H9 (cell line): ENCODE data around the gene MRRF. TPM values are rescaled to one million over a fixed set of nuclear protein-coding genes. Genes with fewer than 3 reads are reported as not detected.

Experiments
- DNase-seq: peaks from one replicate; pipeline ENCODE4 v3.0.0-alpha.2; 2017
- H2AFZ ChIP-seq: one replicate; pipeline ENCODE4 v1.6.1; 2013; ENCODE audit warnings: mild to moderate bottlenecking, low read length, control low read depth, moderate library complexity
- H2AK5ac ChIP-seq: 2 replicates; pipeline ENCODE4 v1.6.1; 2013; ENCODE audit warnings: low read length, control low read depth, mixed read lengths; ENCODE audit not compliant: insufficient read length
- H2BK120ac ChIP-seq: one replicate; pipeline ENCODE4 v1.6.1; 2013; ENCODE audit warnings: low read depth, mild to moderate bottlenecking, low read length, control low read depth, inconsistent platforms; ENCODE audit not compliant: poor library complexity, severe bottlenecking
- H2BK12ac ChIP-seq: 2 replicates; pipeline ENCODE4 v1.6.1; 2013; ENCODE audit warnings: low read length, control low read depth, mixed read lengths, low read depth; ENCODE audit not compliant: insufficient read length
- H2BK15ac ChIP-seq: 2 replicates; pipeline ENCODE4 v1.6.1; 2013; ENCODE audit warnings: low read depth, low read length, control low read depth
- H2BK20ac ChIP-seq: one replicate; pipeline ENCODE4 v1.6.1; 2013; ENCODE audit warnings: low read depth, mild to moderate bottlenecking, low read length, control low read depth, inconsistent platforms; ENCODE audit not compliant: poor library complexity, severe bottlenecking
- H2BK5ac ChIP-seq: 2 replicates; pipeline ENCODE4 v1.6.1; 2013; ENCODE audit warnings: low read length, control low read depth, mixed read lengths; ENCODE audit not compliant: insufficient read length
- H3K14ac ChIP-seq: 2 replicates; pipeline ENCODE4 v1.6.1; 2013; ENCODE audit warnings: low read length, control low read depth; ENCODE audit not compliant: insufficient read depth
- H3K18ac ChIP-seq: 2 replicates; pipeline ENCODE4 v1.6.1; 2013; ENCODE audit warnings: low read depth, mild to moderate bottlenecking, mixed read lengths, low read length, control low read depth; ENCODE audit not compliant: insufficient read length
- H3K23ac ChIP-seq: 2 replicates; pipeline ENCODE4 v1.6.1; 2013; ENCODE audit warnings: low read length, control low read depth, mixed read lengths, low read depth; ENCODE audit not compliant: insufficient read length
- H3K23me2 ChIP-seq: 2 replicates; pipeline ENCODE4 v1.6.1; 2013; ENCODE audit warnings: low read depth, mild to moderate bottlenecking, mixed read lengths, low read length, control low read depth; ENCODE audit not compliant: insufficient read length, poor library complexity, severe bottlenecking
- H3K27ac ChIP-seq: 2 replicates; pipeline ENCODE4 v1.5.1; 2013; ENCODE audit warnings: low read length, control low read depth, mixed read lengths, low read depth; ENCODE audit not compliant: insufficient read length
- H3K27me3 ChIP-seq: 2 replicates; pipeline ENCODE4 v1.6.1; 2013; ENCODE audit warnings: low read length, control low read depth, inconsistent platforms; ENCODE audit not compliant: insufficient read depth
- H3K4ac ChIP-seq: 2 replicates; pipeline ENCODE4 v1.6.1; 2013; ENCODE audit warnings: low read depth, mild to moderate bottlenecking, control low read depth, inconsistent platforms, low read length, moderate library complexity
- H3K4me1 ChIP-seq: 2 replicates; pipeline ENCODE4 v1.6.1; 2013; ENCODE audit warnings: low read length, control low read depth, inconsistent platforms; ENCODE audit not compliant: insufficient read depth
- H3K4me2 ChIP-seq: 2 replicates; pipeline ENCODE4 v1.6.1; 2013; ENCODE audit warnings: low read length, control low read depth, mixed read lengths; ENCODE audit not compliant: insufficient read length, insufficient read depth
- H3K56ac ChIP-seq: 2 replicates; pipeline ENCODE4 v1.6.1; 2013; ENCODE audit warnings: low read depth, mild to moderate bottlenecking, mixed read lengths, low read length, control low read depth; ENCODE audit not compliant: insufficient read length
- H3K79me1 ChIP-seq: 2 replicates; pipeline ENCODE4 v1.6.1; 2013; ENCODE audit warnings: low read depth, mild to moderate bottlenecking, moderate library complexity, low read length, control low read depth, inconsistent platforms; ENCODE audit not compliant: insufficient read depth, poor library complexity, severe bottlenecking
- H3K79me2 ChIP-seq: 2 replicates; pipeline ENCODE4 v1.6.1; 2013; ENCODE audit warnings: low read length, control low read depth, inconsistent platforms; ENCODE audit not compliant: insufficient read depth
- H3K9ac ChIP-seq: 2 replicates; pipeline ENCODE4 v1.6.1; 2013; ENCODE audit warnings: low read length, control low read depth, mixed read lengths; ENCODE audit not compliant: insufficient read length; ENCODE audit errors: extremely low read depth
- H3K9me3 ChIP-seq: one replicate; pipeline ENCODE4 v1.6.1; 2013; ENCODE audit warnings: low read depth, low read length, inconsistent platforms; ENCODE audit not compliant: control insufficient read depth
- H3T11ph ChIP-seq: one replicate; pipeline ENCODE4 v1.6.1; 2013; ENCODE audit warnings: mild to moderate bottlenecking, low read length, control low read depth, inconsistent platforms
- H4K20me1 ChIP-seq: one replicate; pipeline ENCODE4 v1.6.1; 2013; ENCODE audit not compliant: control insufficient read depth, insufficient read length, insufficient read depth
- H4K5ac ChIP-seq: 2 replicates; pipeline ENCODE4 v1.6.1; 2013; ENCODE audit warnings: low read depth, mild to moderate bottlenecking, mixed read lengths, low read length, control low read depth; ENCODE audit not compliant: insufficient read length
- H4K8ac ChIP-seq: replicated peaks from 2 replicates; pipeline ENCODE4 v1.6.1; 2013; ENCODE audit warnings: low read length, control low read depth, mixed read lengths, low read depth; ENCODE audit not compliant: insufficient read length
- H4K91ac ChIP-seq: 2 replicates; pipeline ENCODE4 v1.6.1; 2013; ENCODE audit warnings: low read depth, mild to moderate bottlenecking, moderate library complexity, mixed read lengths, low read length, control low read depth; ENCODE audit not compliant: insufficient read length
- H3K27ac Mint-ChIP-seq, 3 experiments: 2 replicates in 2 of 3; 3 replicates in 1 of 3; pipeline ENCODE4 v1.8.0; 2020 to 2021; ENCODE audit warnings: mixed read lengths in 3 of 3, mild to moderate bottlenecking in 1 of 3, moderate library complexity in 1 of 3
- H3K27me3 Mint-ChIP-seq: 2 replicates; pipeline ENCODE4 v1.8.0; 2021; ENCODE audit warnings: low read depth, mild to moderate bottlenecking, moderate library complexity, mixed read lengths
- H3K36me3 Mint-ChIP-seq, 3 experiments: 2 replicates in 2 of 3; 3 replicates in 1 of 3; pipeline ENCODE4 v1.8.0; 2020 to 2021; ENCODE audit warnings: low read depth in 3 of 3, mixed read lengths in 3 of 3; ENCODE audit not compliant: insufficient read depth in 1 of 3
- H3K4me1 Mint-ChIP-seq, 2 experiments: 2 replicates each; pipeline ENCODE4 v1.8.0; 2020; ENCODE audit warnings: mixed read lengths in 2 of 2
- H3K4me3 Mint-ChIP-seq, 2 experiments: 2 replicates in 1 of 2; 3 replicates in 1 of 2; pipeline ENCODE4 v1.8.0; 2020 to 2021; ENCODE audit warnings: mild to moderate bottlenecking in 2 of 2, mixed read lengths in 2 of 2, moderate library complexity in 1 of 2
- H3K9me3 Mint-ChIP-seq, 2 experiments: 2 replicates in 1 of 2; 3 replicates in 1 of 2; pipeline ENCODE4 v1.8.0; 2020; ENCODE audit warnings: mild to moderate bottlenecking in 2 of 2, mixed read lengths in 2 of 2, moderate library complexity in 1 of 2
- CTCF ChIP-seq: fragments of 200-600 bp; sonication (generic); conservative IDR thresholded peaks from 3 replicates; pipeline ENCODE4 v1.8.0; 2021; ENCODE audit warnings: antibody characterized with exemption, mild to moderate bottlenecking
- WGBS: extraction: QIAGEN DNeasy Blood & Tissue Kit; methylation state at CpG from one replicate; pipeline ENCODE4 v1.1.7; 2013; ENCODE audit warnings: missing lambda C conversion rate, low lambda C conversion rate, mixed read lengths; ENCODE audit not compliant: insufficient read length; ENCODE audit errors: extremely low coverage; 5-methylcytosine and 5-hydroxymethylcytosine counted together
- total RNA-seq: library from RNA; stranded (reverse); gene quantifications from 2 replicates; pipeline ENCODE4 v1.2.1, GENCODE V29; 2021

MRRF gene
- total RNA-seq, 1 experiment from 2014 or later, result 33.7 TPM

GRCh38 chr9:122348791-122349190, 84.1 kb downstream of the MRRF start:
- Histone ChIP-seq H3K23ac (no peak overlapping the region), H3K27ac (no peak overlapping the region), H3K56ac (no peak overlapping the region), H3K4ac (no peak overlapping the region), H2BK15ac (no peak overlapping the region), H2BK120ac (no peak overlapping the region), H2AK5ac (no peak overlapping the region), H3K4me1 (no peaks in the 10 kb centered on the region; the same call in 1 of the 2 replicates), H3K23me2 (peaks cover 13% of the 10 kb centered on the region), H3K9ac (no peak overlapping the region), H4K20me1 (no peaks in the 10 kb centered on the region), H3K14ac (no peak overlapping the region), H3K79me2 (no peaks in the 10 kb centered on the region), H2BK5ac (no peak overlapping the region), H3K18ac (no peak overlapping the region), H3K27me3 (peaks cover 6% of the 10 kb centered on the region; the same call in 1 of the 2 replicates), H3K4me2 (no peak overlapping the region), H2BK20ac (no peak overlapping the region), H2BK12ac (no peak overlapping the region), H4K5ac (no peak overlapping the region), H4K8ac (no peak overlapping the region), H4K91ac (no peak overlapping the region), H2AFZ (no peak overlapping the region), H3K9me3 (no peaks in the 10 kb centered on the region), H3K79me1 (no peaks in the 10 kb centered on the region), H3T11ph (no peak overlapping the region)
- no CpG with 5 or more reads among the region's 2 CpGs for WGBS
- Mint-ChIP-seq H3K4me1 (peaks cover 9 to 13% of the 10 kb centered on the region in 2 experiments), H3K36me3 (no peaks in the 10 kb centered on the region; a peak in 1 of 7 replicates), H3K27me3 (peaks cover 34% of the 10 kb centered on the region), H3K9me3 (peaks cover 7 to 9% of the 10 kb centered on the region in 2 experiments; a peak in 3 of 5 replicates), H3K27ac (no peak overlapping the region), H3K4me3 (peak overlapping the region in 1 of 2 experiments; percentile 9; a peak in 2 of 5 replicates)
- no peak for DNase-seq
- TF ChIP-seq CTCF, result no peak
